Ovary (tissue), 3 donors: ENCODE measurements around the gene SPRY1.

Experiments used
- CTCF ChIP-seq, 3 donors: fragments of 450-650 bp in 2 of 3; fragments of 200-600 bp in 1 of 3; IDR thresholded peaks; one replicate each; pipeline versions ENCODE4 v1.5.1 to v1.8.0; 2016 to 2022; ENCODE audit warnings: antibody characterized with exemption in 3 of 3, mild to moderate bottlenecking in 1 of 3
- EP300 ChIP-seq: sonication (generic); formaldehyde crosslinking; IDR thresholded peaks from one replicate; pipeline ENCODE4 v1.6.1; 2017; ENCODE audit warnings: antibody characterized with exemption
- POLR2A ChIP-seq: fragments of 450-650 bp; IDR thresholded peaks from one replicate; pipeline ENCODE4 v1.6.1; 2017; ENCODE audit warnings: antibody characterized with exemption, mild to moderate bottlenecking, moderate library complexity
- donor health status: DM: no; HTN: no; CAD: no.

- no peak for TF ChIP-seq POLR2A
- TF ChIP-seq CTCF (IDR thresholded peaks at IDR 0.05), result no peak
- no peak for TF ChIP-seq EP300
Measured at GRCh38 chr4:123381996-123382395, 14.6 kb upstream of the SPRY1 start.
